RWPE1 (cell line): ENCODE results near the gene COPA.
A peak's percentile ranks its signal among the peaks of the same experiment; 100 is the strongest.

Experiments
- CTCF ChIA-PET: fragments of 350-600 bp; sonication (Branson Sonifier 250); formaldehyde crosslinking; extraction: SDS; loops from one replicate; lab custom pipeline; 2021; lab: Yijun Ruan, JAX
- POLR2A ChIA-PET: fragments of 400-600 bp; formaldehyde crosslinking; extraction: SDS; loops from one replicate; lab custom pipeline; 2020; ENCODE audit warnings: antibody characterized with exemption; ENCODE audit not compliant: low non-redundant PET; lab: Yijun Ruan, JAX
- DNase-seq: peaks from one replicate; pipeline ENCODE4 v3.0.0; 2012; ENCODE audit warnings: low spot score
- H3K27ac ChIP-seq: fragments of 450-650 bp; 2 replicates; pipeline ENCODE4 v1.5.1; 2017
- CTCF ChIP-seq: fragments of 450-650 bp; conservative IDR thresholded peaks from 2 replicates; pipeline ENCODE4 v1.5.1; 2017; ENCODE audit warnings: low read depth, mild to moderate bottlenecking

COPA gene

GRCh38 chr1:160271025-160271424 lies 72.0 kb downstream of the COPA start:
- H3K27ac ChIP-seq, result no peak overlapping the region
- ChIA-PET POLR2A (no interaction called here), CTCF (interaction anchor here (0.7 kb wide), 1 partner anchor 584 kb away, joined by 4 read pairs; no protein-coding TSS in a partner anchor)
- TF ChIP-seq CTCF, result no peak
- no peak for DNase-seq

DNA sequence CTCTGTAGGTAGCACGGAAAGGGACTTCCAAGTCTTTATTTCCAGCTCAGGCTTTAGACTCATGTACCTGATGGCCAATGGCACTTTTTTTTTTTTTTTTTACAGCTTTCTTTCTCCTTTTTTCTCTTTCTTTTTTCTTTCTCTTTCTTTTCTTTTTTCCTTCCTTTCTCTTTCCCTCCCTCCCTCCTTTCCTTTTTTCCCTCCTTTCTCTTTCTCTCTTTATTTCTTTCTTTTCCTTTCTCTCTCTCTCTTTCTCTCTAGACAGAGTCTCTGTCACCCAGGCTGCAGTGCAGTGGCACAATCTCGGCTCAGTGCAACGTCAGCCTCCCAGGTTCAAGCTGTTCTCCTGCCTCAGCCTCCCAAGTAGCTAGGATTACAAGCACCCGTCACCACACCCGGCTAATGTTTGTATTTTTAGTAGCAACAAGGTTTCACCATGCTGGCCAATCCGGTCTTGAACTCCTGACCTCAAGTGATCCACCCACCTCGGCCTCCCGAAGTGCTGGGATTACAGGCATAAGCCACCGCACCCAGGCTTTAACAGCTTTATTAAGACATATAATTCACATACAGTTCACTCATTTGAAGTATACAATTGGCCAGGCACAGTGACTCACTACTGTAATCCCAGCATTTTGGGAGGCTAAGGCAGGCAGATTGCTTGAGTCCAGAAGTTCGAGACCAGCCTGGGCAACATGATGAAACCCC lies 75.6 kb downstream of the COPA start:
- CTCF ChIA-PET, result no interaction called here
- POLR2A ChIA-PET, result interaction anchor here (0.6 kb wide), 1 partner anchor 95 kb away, joined by 3 read pairs; no protein-coding TSS in a partner anchor
- no peak for TF ChIP-seq CTCF
- H3K27ac ChIP-seq, result no peak overlapping the region
- DNase-seq, result no peak

DNA sequence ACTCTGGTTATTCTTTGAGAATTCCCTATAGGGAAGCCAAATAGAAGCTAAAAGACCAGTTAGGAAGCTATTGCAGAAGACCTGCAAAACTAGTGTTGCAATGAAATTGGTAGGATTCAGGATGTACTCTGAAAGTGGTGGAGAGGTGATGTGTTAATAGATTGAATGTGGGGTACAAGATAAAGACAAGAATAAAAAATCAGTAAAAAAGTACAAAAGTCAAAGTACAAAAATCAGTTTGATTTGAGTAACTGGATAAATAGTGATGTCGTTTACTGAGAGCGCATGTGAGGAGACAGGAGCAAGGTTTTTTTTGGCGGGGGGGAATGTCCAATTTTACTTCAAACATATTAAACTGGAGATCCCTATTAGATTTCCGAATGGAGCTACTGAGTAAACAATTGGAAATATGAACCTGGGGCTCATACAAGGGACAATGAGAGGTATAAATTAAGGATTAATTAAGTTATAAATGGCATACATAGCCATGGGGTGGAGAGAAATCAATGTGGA lies 78.2 kb downstream of the COPA start:
- ChIA-PET CTCF (interaction anchor here (0.9 to 1.0 kb wide), 2 partner anchors 23 to 26 kb away, joined by 3 to 4 read pairs; no protein-coding TSS in a partner anchor), POLR2A (no interaction called here)
- no peak overlapping the region for H3K27ac ChIP-seq
- TF ChIP-seq CTCF, result no peak
- DNase-seq, result no peak

GRCh38 chr1:160261893-160262794 lies 80.9 kb downstream of the COPA start, which contains the start of gene DCAF8:
TSS of gene DCAF8 (minus strand) at chr1:160262549. CDS start at chr1:160244008, 18,541 bp downstream.
- POLR2A ChIA-PET, result interaction anchor here (0.6 to 0.7 kb wide), 2 partner anchors 72 to 165 kb away, joined by 3 read pairs; partner anchors contain the start of gene CASQ1

DNA sequence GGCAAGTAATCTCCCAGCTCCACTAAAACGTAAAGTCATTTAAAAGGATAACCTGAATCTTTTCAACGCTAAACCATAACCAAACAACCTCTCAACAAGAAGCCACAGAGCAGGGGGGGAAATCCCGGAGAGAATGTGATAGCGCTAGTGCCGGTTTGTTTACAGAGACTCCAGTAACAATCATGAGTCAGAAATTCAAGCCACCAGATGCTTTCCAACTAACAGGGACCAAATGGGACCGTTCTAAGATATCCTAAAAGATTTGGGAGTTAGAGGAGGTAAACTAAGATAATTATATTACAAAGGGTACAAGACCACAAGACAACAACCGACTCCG lies 81.5 kb downstream of the COPA start:
- TF ChIP-seq CTCF, result no peak
- POLR2A ChIA-PET, result no interaction called here
- peak; percentile 74 for DNase-seq
- CTCF ChIA-PET, result interaction anchor here (1.7 kb wide), 1 partner anchor 9 kb away, joined by 12 read pairs; no protein-coding TSS in a partner anchor
- H3K27ac ChIP-seq, result peak overlapping the region; percentile 87

More at GRCh38 chr1:160261893-160262794, 80.9 kb downstream of the COPA start, which contains the start of gene DCAF8:
- peak; percentile 94 for DNase-seq
- TF ChIP-seq CTCF, result no peak
- CTCF ChIA-PET, result interaction anchor here (0.6 to 1.4 kb wide), 2 partner anchors 10 to 32 kb away, joined by 3 to 5 read pairs; no protein-coding TSS in a partner anchor
- peak within 1 kb of the TSS; percentile 87 for H3K27ac ChIP-seq
